Ovary (tissue), 9 donors: ENCODE data around the gene GALNT10. TPM values are rescaled to one million over a fixed set of nuclear protein-coding genes. Genes with fewer than 3 reads are reported as not detected.

Experiments
- DNase-seq, 5 donors: peaks; one replicate each; pipeline ENCODE4 v3.0.0-alpha.2; 2019 to 2020
- H3K27ac ChIP-seq, 2 donors: fragments of 200-600 bp; one replicate each; pipeline versions ENCODE4 v1.5.1 to v1.8.0; 2019 to 2022
- H3K27me3 ChIP-seq: fragments of 200-600 bp; one replicate; pipeline ENCODE4 v1.8.0; 2022
- H3K36me3 ChIP-seq: fragments of 200-600 bp; sonication (generic); one replicate; pipeline ENCODE4 v1.5.1; 2019
- H3K4me1 ChIP-seq: one replicate; pipeline ENCODE4 v1.8.1; 2013; ENCODE audit warnings: mild to moderate bottlenecking, moderate library complexity; ENCODE audit not compliant: insufficient read depth
- H3K4me3 ChIP-seq: fragments of 200-600 bp; sonication (generic); one replicate; pipeline ENCODE4 v1.5.1; 2017
- H3K9me3 ChIP-seq, 2 donors: fragments of 200-600 bp in 1 of 2; sonication (generic) in 1 of 2; one replicate each; pipeline versions ENCODE4 v1.5.1 to v1.8.1; 2013 to 2019; ENCODE audit warnings: mild to moderate bottlenecking in 1 of 2, moderate library complexity in 1 of 2
- EP300 ChIP-seq: sonication (generic); formaldehyde crosslinking; IDR thresholded peaks from one replicate; pipeline ENCODE4 v1.6.1; 2017; ENCODE audit warnings: antibody characterized with exemption
- POLR2A ChIP-seq: fragments of 450-650 bp; IDR thresholded peaks from one replicate; pipeline ENCODE4 v1.6.1; 2017; ENCODE audit warnings: antibody characterized with exemption, mild to moderate bottlenecking, moderate library complexity
- WGBS, 3 donors: extraction: QIAGEN DNeasy Blood & Tissue Kit in 1 of 3; methylation state at CpG; one replicate each; pipeline versions ENCODE4 v1.1.5 to v1.1.7; 2013 to 2017; 5-methylcytosine and 5-hydroxymethylcytosine counted together
- intact Hi-C, 4 donors: fragments of 100-400 bp; cut with DNase I; formaldehyde crosslinking; loops; one replicate each; pipeline versions ENCODE4 v1.11.0 to v1.15.1; 2022 to 2023
- polyA plus RNA-seq, 2 donors: library from polyadenylated mRNA; stranded (reverse); fragments of 200-250 nt in 1 of 2; fragments of 350-450 nt in 1 of 2; fragmentation: Illumina TruSeq in 1 of 2; extraction: RNeasy Lipid Tissue Mini Kit (QIAGEN cat#74804) in 1 of 2; gene quantifications; one replicate each; pipeline ENCODE4 v1.2.3, GENCODE V29; 2013 to 2014
- total RNA-seq, 7 donors: library from RNA; depleted of rRNA in 2 of 7; stranded (reverse); fragments of >200 nt in 2 of 7; fragmentation: NEBNext Ultra II Directional in 3 of 7; extraction: Animal tissue kit (Norgen Biotek cat#: 25700) in 3 of 7; gene quantifications; one replicate each; pipeline versions ENCODE4 v1.1.0 to v1.2.4, GENCODE V29; 2016 to 2023
- TF ChIP-seq, protein P1 (sequence below), 3 donors: fragments of 450-650 bp in 2 of 3; fragments of 200-600 bp in 1 of 3; IDR thresholded peaks; one replicate each; pipeline versions ENCODE4 v1.5.1 to v1.8.0; 2016 to 2022; ENCODE audit warnings: antibody characterized with exemption in 3 of 3, mild to moderate bottlenecking in 1 of 3
- donor health status: DM: no; HTN: no; CAD: no; lungs with moderate emphysema.
- donor health status: DM: no; HTN: no; CAD: no.
- donor health status: Bipolar disorder and iron deficiency.
- donor health status: DM: yes; HTN: yes; CAD: no.
- donor health status: DM: no; HTN: no; CAD: no.
- donor health status: DM: yes; HTN: yes; CAD: no.

Gene GALNT10
- total and polyA plus RNA-seq, 9 donors = 34.5 to 206 (median 88.7) TPM

GRCh38 chr5:154324033-154324432, 133.5 kb downstream of the GALNT10 start:
- intact Hi-C loops = no loop called here

DNA sequence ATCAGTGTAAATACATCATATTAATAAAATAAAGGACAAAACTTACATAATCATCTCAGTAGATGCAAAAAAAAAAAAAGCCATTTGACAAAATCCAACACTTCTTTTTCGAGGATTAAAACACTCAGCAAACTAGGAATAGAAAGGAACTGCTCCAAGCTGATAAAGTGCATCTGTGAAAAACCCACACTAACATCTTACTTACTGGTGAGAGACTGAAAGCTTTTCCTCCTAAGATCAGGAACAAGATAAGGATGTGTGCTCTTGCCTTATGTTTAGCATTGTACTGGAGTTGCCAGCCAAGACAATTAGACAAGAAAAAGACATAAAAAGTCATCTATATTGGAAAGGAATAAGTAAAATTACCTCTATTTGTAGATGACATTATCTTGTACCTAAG, 135.0 kb downstream of the GALNT10 start:
- H3K27ac ChIP-seq = no peak overlapping the region
- intact Hi-C loops = no loop called here
- no peak for TF ChIP-seq EP300
- no peak for TF ChIP-seq POLR2A
- TF ChIP-seq, protein P1, sequence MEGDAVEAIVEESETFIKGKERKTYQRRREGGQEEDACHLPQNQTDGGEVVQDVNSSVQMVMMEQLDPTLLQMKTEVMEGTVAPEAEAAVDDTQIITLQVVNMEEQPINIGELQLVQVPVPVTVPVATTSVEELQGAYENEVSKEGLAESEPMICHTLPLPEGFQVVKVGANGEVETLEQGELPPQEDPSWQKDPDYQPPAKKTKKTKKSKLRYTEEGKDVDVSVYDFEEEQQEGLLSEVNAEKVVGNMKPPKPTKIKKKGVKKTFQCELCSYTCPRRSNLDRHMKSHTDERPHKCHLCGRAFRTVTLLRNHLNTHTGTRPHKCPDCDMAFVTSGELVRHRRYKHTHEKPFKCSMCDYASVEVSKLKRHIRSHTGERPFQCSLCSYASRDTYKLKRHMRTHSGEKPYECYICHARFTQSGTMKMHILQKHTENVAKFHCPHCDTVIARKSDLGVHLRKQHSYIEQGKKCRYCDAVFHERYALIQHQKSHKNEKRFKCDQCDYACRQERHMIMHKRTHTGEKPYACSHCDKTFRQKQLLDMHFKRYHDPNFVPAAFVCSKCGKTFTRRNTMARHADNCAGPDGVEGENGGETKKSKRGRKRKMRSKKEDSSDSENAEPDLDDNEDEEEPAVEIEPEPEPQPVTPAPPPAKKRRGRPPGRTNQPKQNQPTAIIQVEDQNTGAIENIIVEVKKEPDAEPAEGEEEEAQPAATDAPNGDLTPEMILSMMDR (IDR thresholded peaks at IDR 0.05) = no peak
- no peaks in the 10 kb centered on the region for H3K27me3 ChIP-seq
- 73 to 86% (median 84%) methylated on average over 1 of the region's 1 CpG for WGBS, 3 donors
- H3K9me3 ChIP-seq = no peaks in the 10 kb centered on the region
- H3K4me1 ChIP-seq = peaks cover 11% of the 10 kb centered on the region
- DNase-seq = no peak
- H3K36me3 ChIP-seq = no peaks in the 10 kb centered on the region
- H3K4me3 ChIP-seq = no peak overlapping the region

More at GRCh38 chr5:154324033-154324432, 133.5 kb downstream of the GALNT10 start:
- Histone ChIP-seq H3K36me3 (no peaks in the 10 kb centered on the region), H3K9me3 (no peaks in the 10 kb centered on the region), H3K4me3 (no peak overlapping the region), H3K27ac (no peak overlapping the region), H3K27me3 (no peaks in the 10 kb centered on the region), H3K4me1 (peaks cover 17% of the 10 kb centered on the region)
- 80 to 97% (median 85%) methylated on average over 2 of the region's 2 CpGs for WGBS, 3 donors
- TF ChIP-seq EP300 (no peak), POLR2A (no peak)
- TF ChIP-seq, protein P1 (IDR thresholded peaks at IDR 0.05) = no peak
- no peak for DNase-seq

- 94 to 96% (median 95%) methylated on average over 3 of the region's 3 CpGs for WGBS, 3 donors
- intact Hi-C loops = no loop called here
- H3K36me3 ChIP-seq = no peaks in the 10 kb centered on the region
- no peak overlapping the region for H3K27ac ChIP-seq
- no peaks in the 10 kb centered on the region for H3K27me3 ChIP-seq
- H3K9me3 ChIP-seq = no peaks in the 10 kb centered on the region
- no peaks in the 10 kb centered on the region for H3K4me1 ChIP-seq
- DNase-seq = no peak
- H3K4me3 ChIP-seq = no peak overlapping the region
- TF ChIP-seq POLR2A = no peak
- TF ChIP-seq, protein P1 (IDR thresholded peaks at IDR 0.05) = no peak
- TF ChIP-seq EP300 = no peak
Measured at GRCh38 chr5:154329062-154329461, 138.5 kb downstream of the GALNT10 start.

DNA sequence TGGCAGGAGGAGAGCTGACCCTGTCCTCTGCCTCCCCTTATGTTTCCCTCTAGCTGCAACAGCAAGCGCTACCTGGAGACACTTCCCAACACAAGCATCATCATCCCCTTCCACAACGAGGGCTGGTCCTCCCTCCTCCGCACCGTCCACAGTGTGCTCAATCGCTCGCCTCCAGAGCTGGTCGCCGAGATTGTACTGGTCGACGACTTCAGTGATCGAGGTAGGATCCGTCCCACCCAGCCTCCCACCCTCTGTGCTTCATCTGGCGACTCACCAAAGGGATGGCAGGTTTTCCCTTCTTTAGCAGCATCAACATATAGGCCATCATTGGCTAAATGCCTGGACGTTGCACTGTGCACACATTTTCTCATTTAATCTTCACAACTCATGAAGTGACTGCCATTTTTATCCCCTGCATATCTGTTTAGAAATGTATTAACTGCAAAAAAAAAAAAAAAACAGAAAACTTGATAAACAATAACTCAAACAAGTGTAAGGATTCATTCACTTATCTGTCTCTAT, 139.0 kb downstream of the GALNT10 start:
- intact Hi-C loops = no loop called here
- WGBS, 3 donors = 90 to 93% (median 92%) methylated on average over 14 of the region's 14 CpGs

More for the DNA sequence above, 139.0 kb downstream of the GALNT10 start:
- DNase-seq = no peak
- no peaks in the 10 kb centered on the region for H3K27me3 ChIP-seq
- no peaks in the 10 kb centered on the region for H3K4me1 ChIP-seq
- H3K36me3 ChIP-seq = no peaks in the 10 kb centered on the region
- no peak overlapping the region for H3K27ac ChIP-seq
- no peaks in the 10 kb centered on the region for H3K9me3 ChIP-seq
- no peak for TF ChIP-seq POLR2A
- no peak for TF ChIP-seq EP300
- TF ChIP-seq, protein P1 (IDR thresholded peaks at IDR 0.05) = no peak
- H3K4me3 ChIP-seq = no peak overlapping the region
